ENCODE results near the gene PHLDB3. TPM values are rescaled to one million over a fixed set of nuclear protein-coding genes. Genes with fewer than 3 reads are reported as not detected.

PHLDB3 gene
- total RNA-seq, 2 experiments from 2014 or later = 6.0 to 20.6 TPM

- H4K20me1 ChIP-seq (ENCODE audit: insufficient read depth, low read length) = no peaks in the 10 kb centered on the region
- peaks cover 20% of the 10 kb centered on the region for H3K4me1 ChIP-seq (ENCODE audit: insufficient read depth, low read length, poor library complexity, severe bottlenecking)
- BruUV-seq (replicated peaks) = no TSS peak
- peak overlapping the region; percentile 80 for H3K4me2 ChIP-seq (ENCODE audit: low read length)
- peak overlapping the region; percentile 60; the same call in 1 of the 2 replicates for H2AFZ ChIP-seq (ENCODE audit: low read length)
- ChIA-PET POLR2A (no interaction called here), CTCF (ENCODE audit: unreplicated experiment) (interaction anchor here (0.6 kb wide), 2 partner anchors 13 to 16 kb away, joined by 3 read pairs; no protein-coding TSS in a partner anchor)
- DNase-seq (ENCODE audit: low spot score) = peak; percentile 78
- H3K9me3 ChIP-seq (ENCODE audit: low read length) = no peaks in the 10 kb centered on the region
- peaks cover 15% of the 10 kb centered on the region for H3K36me3 ChIP-seq (ENCODE audit: insufficient read depth, low read length)
- H3K79me2 ChIP-seq (ENCODE audit: insufficient read depth, low read depth, low read length) = no peaks in the 10 kb centered on the region
- peak overlapping the region; percentile 40 for H3K27ac ChIP-seq (ENCODE audit: low read depth, low read length, poor library complexity, severe bottlenecking)
- H3K9me2 ChIP-seq (ENCODE audit: insufficient read depth, low read length) = no peaks in the 10 kb centered on the region
- peak overlapping the region; percentile 61 for H3K4me3 ChIP-seq (ENCODE audit: low read depth, low read length, poor library complexity, severe bottlenecking)
- intact Hi-C loops (cut with micrococcal nuclease; ENCODE audit: unreplicated experiment) = loop anchor here (10.0 kb wide), 1 partner anchor 61 kb away; the partner anchor contains the start of genes IRGQ and ZNF576
- no peak for TF ChIP-seq EZH2phosphoT487 (IDR thresholded peaks at IDR 0.05; ENCODE audit: borderline replicate concordance, low read depth, low read length)
- TF ChIP-seq, protein P1, sequence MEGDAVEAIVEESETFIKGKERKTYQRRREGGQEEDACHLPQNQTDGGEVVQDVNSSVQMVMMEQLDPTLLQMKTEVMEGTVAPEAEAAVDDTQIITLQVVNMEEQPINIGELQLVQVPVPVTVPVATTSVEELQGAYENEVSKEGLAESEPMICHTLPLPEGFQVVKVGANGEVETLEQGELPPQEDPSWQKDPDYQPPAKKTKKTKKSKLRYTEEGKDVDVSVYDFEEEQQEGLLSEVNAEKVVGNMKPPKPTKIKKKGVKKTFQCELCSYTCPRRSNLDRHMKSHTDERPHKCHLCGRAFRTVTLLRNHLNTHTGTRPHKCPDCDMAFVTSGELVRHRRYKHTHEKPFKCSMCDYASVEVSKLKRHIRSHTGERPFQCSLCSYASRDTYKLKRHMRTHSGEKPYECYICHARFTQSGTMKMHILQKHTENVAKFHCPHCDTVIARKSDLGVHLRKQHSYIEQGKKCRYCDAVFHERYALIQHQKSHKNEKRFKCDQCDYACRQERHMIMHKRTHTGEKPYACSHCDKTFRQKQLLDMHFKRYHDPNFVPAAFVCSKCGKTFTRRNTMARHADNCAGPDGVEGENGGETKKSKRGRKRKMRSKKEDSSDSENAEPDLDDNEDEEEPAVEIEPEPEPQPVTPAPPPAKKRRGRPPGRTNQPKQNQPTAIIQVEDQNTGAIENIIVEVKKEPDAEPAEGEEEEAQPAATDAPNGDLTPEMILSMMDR (conservative IDR thresholded peaks at IDR 0.05; ENCODE audit: low read length) = no peak
Observed at GRCh38 chr19:43533546-43534304, 29.2 kb upstream of the PHLDB3 start.

DNA sequence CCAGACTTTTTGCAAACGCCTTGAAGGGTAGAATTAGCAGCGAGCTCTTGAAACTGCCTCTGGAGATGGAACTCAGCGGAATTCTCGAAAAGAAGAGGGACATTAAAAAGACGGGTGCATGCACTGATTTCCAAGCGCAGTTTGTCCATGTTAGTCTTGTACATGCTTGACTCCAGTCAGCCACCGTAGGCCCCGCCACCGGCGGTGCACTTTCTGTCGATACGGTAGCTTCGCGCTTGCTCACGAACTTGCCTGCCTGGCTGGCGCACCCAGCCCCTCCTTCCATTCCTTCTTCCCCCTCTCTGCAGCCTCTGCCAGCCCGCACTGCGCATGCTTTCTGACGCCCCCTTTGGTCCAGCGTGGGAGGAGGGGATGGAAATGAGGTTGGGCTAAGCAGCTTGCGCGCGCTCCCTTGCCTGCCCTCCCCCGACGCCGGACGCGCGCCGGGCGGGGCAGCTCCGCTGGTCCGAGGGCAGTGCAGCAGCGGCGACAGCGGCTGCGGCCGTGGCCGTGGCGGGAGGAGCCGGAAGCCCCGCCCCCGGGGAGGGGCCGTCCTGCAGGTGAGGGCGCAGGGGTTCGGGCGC lies 28.5 kb upstream of the PHLDB3 start, which contains the start of gene ZNF575:
Gene ZNF575 (plus strand): TSS at position 227 of the 584 bp plus-strand sequence. CDS start 1,235 bp downstream, outside the sequence.
- H3K4me2 ChIP-seq (ENCODE audit: low read length) = peak within 1 kb of the TSS; percentile 80
- POLR2A ChIA-PET = interaction anchor here (0.6 kb wide), 2 partner anchors 26 to 244 kb away, joined by 3 read pairs; no protein-coding TSS in a partner anchor
- peak; percentile 75 for DNase-seq (ENCODE audit: low spot score)
- BruUV-seq (replicated peaks) = no TSS peak
- no peaks in the 10 kb centered on the region for H3K9me3 ChIP-seq (ENCODE audit: low read length)
- intact Hi-C loops (cut with micrococcal nuclease; ENCODE audit: unreplicated experiment) = loop anchor here (10.0 kb wide), 1 partner anchor 62 kb away; the partner anchor contains the start of genes IRGQ and ZNF576
- peaks cover 20% of the 10 kb centered on the region for H3K4me1 ChIP-seq (ENCODE audit: insufficient read depth, low read length, poor library complexity, severe bottlenecking)
- H3K79me2 ChIP-seq (ENCODE audit: insufficient read depth, low read depth, low read length) = no peaks in the 10 kb centered on the region
- TF ChIP-seq, protein P1 (conservative IDR thresholded peaks at IDR 0.05; ENCODE audit: low read length) = no peak
- no peak for TF ChIP-seq EZH2phosphoT487 (IDR thresholded peaks at IDR 0.05; ENCODE audit: borderline replicate concordance, low read depth, low read length)
- no peaks in the 10 kb centered on the region for H3K9me2 ChIP-seq (ENCODE audit: insufficient read depth, low read length)
- H4K20me1 ChIP-seq (ENCODE audit: insufficient read depth, low read length) = no peaks in the 10 kb centered on the region
- peak within 1 kb of the TSS; percentile 40 for H3K27ac ChIP-seq (ENCODE audit: low read depth, low read length, poor library complexity, severe bottlenecking)
- H3K4me3 ChIP-seq (ENCODE audit: low read depth, low read length, poor library complexity, severe bottlenecking) = peak within 1 kb of the TSS; percentile 61
- CTCF ChIA-PET (ENCODE audit: unreplicated experiment) = interaction anchor here (0.6 kb wide), 1 partner anchor 15 kb away, joined by 3 read pairs; no protein-coding TSS in a partner anchor
- peak within 1 kb of the TSS; percentile 60; the same call in 1 of the 2 replicates for H2AFZ ChIP-seq (ENCODE audit: low read length)
- peaks cover 8% of the 10 kb centered on the region for H3K36me3 ChIP-seq (ENCODE audit: insufficient read depth, low read length)

Measured in OCI-LY7 (cell line).